ENCODE data around the gene CCDC142. TPM values are rescaled to one million over a fixed set of nuclear protein-coding genes. Genes with fewer than 3 reads are reported as not detected.

CCDC142 gene
- total and polyA plus RNA-seq, 2 experiments from 2014 or later, result 5.1 to 12.3 TPM

DNA sequence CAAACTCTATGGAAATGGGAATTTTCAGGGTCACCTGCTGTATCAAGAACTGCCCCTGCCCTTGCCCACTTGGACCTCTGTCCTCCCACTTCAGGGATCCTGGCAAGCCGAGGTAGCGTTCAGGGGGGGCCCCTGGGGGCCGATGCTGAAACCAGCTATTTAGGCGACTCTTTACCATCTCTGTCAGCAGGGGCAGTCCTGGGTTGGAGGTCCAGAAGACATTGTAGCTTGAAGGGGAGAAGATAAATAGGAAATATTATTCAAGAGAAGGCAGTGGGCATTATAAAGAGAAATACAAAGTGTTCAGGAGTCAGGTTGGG lies 20.1 kb downstream of the CCDC142 start:
- peaks cover 2% of the 10 kb centered on the region; the same call in 2 of the 3 replicates for H3K9me3 Mint-ChIP-seq
- H3K27me3 Mint-ChIP-seq (ENCODE audit: insufficient read depth, low read depth, poor library complexity), result peaks cover 21% of the 10 kb centered on the region
- peaks cover 12% of the 10 kb centered on the region; the same call in 1 of the 2 replicates for H3F3A ChIP-seq (replicated peaks; ENCODE audit: low read depth)
- H3K79me2 ChIP-seq (replicated peaks; ENCODE audit: insufficient read depth), result peaks cover 15% of the 10 kb centered on the region
- H3K4me3 Mint-ChIP-seq, result peak overlapping the region; percentile 40; the same call in 1 of the 3 replicates
- H3K4me3 ChIP-seq, result no peak overlapping the region
- H3K4me1 Mint-ChIP-seq, result peaks cover 16% of the 10 kb centered on the region
- H3K27ac Mint-ChIP-seq, result no peak overlapping the region
- H4K20me1 ChIP-seq (replicated peaks; ENCODE audit: insufficient read depth), result peaks cover 4% of the 10 kb centered on the region; the same call in 1 of the 2 replicates
- H3K36me3 Mint-ChIP-seq (ENCODE audit: low read depth), result peaks cover 17% of the 10 kb centered on the region
- H3K4me2 ChIP-seq, result no peak overlapping the region
- H3K36me3 ChIP-seq (ENCODE audit: insufficient read depth), result no peaks in the 10 kb centered on the region; the same call in 1 of the 2 replicates
- ATAC-seq, result no peak
- no peak for TF ChIP-seq CREB1 (CRISPR knock-in tag; IDR thresholded peaks at IDR 0.05; ENCODE audit: low read depth)
- no peak for TF ChIP-seq ZNF462 (CRISPR knock-in tag; IDR thresholded peaks at IDR 0.05)
- TF ChIP-seq ZNF331 (CRISPR knock-in tag; IDR thresholded peaks at IDR 0.05; ENCODE audit: low read depth), result no peak
- no peak for TF ChIP-seq JUNB (IDR thresholded peaks at IDR 0.05; ENCODE audit: unreplicated experiment)
- no peak for TF ChIP-seq POLR2AphosphoS5 (IDR thresholded peaks at IDR 0.05; ENCODE audit: low read depth)
- TF ChIP-seq, protein P1, sequence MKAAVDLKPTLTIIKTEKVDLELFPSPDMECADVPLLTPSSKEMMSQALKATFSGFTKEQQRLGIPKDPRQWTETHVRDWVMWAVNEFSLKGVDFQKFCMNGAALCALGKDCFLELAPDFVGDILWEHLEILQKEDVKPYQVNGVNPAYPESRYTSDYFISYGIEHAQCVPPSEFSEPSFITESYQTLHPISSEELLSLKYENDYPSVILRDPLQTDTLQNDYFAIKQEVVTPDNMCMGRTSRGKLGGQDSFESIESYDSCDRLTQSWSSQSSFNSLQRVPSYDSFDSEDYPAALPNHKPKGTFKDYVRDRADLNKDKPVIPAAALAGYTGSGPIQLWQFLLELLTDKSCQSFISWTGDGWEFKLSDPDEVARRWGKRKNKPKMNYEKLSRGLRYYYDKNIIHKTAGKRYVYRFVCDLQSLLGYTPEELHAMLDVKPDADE (IDR thresholded peaks at IDR 0.05), result no peak
- TF ChIP-seq STAT1 (IDR thresholded peaks at IDR 0.05; ENCODE audit: unreplicated experiment), result no peak
- no peak for TF ChIP-seq EZH2 (IDR thresholded peaks at IDR 0.05; ENCODE audit: low read depth, unreplicated experiment)
- no peak for TF ChIP-seq NANOG (IDR thresholded peaks at IDR 0.05; ENCODE audit: borderline replicate concordance)
- TF ChIP-seq CTCF (conservative IDR thresholded peaks at IDR 0.05; ENCODE audit: low read depth in 2 of 2), result no peak
- TF ChIP-seq, protein P2, sequence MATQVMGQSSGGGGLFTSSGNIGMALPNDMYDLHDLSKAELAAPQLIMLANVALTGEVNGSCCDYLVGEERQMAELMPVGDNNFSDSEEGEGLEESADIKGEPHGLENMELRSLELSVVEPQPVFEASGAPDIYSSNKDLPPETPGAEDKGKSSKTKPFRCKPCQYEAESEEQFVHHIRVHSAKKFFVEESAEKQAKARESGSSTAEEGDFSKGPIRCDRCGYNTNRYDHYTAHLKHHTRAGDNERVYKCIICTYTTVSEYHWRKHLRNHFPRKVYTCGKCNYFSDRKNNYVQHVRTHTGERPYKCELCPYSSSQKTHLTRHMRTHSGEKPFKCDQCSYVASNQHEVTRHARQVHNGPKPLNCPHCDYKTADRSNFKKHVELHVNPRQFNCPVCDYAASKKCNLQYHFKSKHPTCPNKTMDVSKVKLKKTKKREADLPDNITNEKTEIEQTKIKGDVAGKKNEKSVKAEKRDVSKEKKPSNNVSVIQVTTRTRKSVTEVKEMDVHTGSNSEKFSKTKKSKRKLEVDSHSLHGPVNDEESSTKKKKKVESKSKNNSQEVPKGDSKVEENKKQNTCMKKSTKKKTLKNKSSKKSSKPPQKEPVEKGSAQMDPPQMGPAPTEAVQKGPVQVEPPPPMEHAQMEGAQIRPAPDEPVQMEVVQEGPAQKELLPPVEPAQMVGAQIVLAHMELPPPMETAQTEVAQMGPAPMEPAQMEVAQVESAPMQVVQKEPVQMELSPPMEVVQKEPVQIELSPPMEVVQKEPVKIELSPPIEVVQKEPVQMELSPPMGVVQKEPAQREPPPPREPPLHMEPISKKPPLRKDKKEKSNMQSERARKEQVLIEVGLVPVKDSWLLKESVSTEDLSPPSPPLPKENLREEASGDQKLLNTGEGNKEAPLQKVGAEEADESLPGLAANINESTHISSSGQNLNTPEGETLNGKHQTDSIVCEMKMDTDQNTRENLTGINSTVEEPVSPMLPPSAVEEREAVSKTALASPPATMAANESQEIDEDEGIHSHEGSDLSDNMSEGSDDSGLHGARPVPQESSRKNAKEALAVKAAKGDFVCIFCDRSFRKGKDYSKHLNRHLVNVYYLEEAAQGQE (IDR thresholded peaks at IDR 0.05; ENCODE audit: unreplicated experiment), result no peak
- no peak for TF ChIP-seq ZNF114 (CRISPR knock-in tag; IDR thresholded peaks at IDR 0.05)
- TF ChIP-seq EZH2phosphoT487 (IDR thresholded peaks at IDR 0.05; ENCODE audit: unreplicated experiment), result no peak
- H3K27me3 ChIP-seq (ENCODE audit: insufficient read depth), result no peaks in the 10 kb centered on the region
- no peak overlapping the region for H3K27ac ChIP-seq (ENCODE audit: low read depth)
- DNase-seq (ENCODE audit: low spot score), result no peak
- no peak overlapping the region for H2AFZ ChIP-seq
- no peaks in the 10 kb centered on the region; the same call in 1 of the 2 replicates for H3K4me1 ChIP-seq (ENCODE audit: insufficient read depth)
- no peaks in the 10 kb centered on the region for H3K9me2 ChIP-seq (ENCODE audit: insufficient read depth)

Measured in GM23338 (cell line).